ENCODE data around the gene DOCK4.

DOCK4 gene

GRCh38 chr7:111990643-111991042 is 215.6 kb downstream of the DOCK4 start:
- DNase-seq, result no peak

DNA sequence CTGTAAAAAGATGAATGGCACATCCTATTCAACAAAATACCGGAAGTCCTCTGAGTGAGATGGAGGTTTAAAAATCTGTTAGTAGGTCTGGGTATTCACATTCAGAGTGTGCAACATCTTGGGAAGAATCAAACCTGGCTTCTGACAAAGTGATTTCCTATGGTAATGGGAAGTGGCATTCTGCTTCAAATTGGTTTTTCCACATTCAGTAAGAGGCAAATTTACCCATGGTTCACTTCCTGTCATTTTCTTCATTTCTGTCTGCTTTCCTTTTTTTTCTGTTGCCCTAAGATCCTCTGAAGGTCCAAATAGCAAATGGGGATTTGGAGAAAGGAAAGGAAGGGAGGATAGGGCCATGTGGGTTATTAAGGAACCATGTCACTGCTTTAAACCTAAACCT is 218.3 kb downstream of the DOCK4 start:
- DNase-seq, result no peak

DNA sequence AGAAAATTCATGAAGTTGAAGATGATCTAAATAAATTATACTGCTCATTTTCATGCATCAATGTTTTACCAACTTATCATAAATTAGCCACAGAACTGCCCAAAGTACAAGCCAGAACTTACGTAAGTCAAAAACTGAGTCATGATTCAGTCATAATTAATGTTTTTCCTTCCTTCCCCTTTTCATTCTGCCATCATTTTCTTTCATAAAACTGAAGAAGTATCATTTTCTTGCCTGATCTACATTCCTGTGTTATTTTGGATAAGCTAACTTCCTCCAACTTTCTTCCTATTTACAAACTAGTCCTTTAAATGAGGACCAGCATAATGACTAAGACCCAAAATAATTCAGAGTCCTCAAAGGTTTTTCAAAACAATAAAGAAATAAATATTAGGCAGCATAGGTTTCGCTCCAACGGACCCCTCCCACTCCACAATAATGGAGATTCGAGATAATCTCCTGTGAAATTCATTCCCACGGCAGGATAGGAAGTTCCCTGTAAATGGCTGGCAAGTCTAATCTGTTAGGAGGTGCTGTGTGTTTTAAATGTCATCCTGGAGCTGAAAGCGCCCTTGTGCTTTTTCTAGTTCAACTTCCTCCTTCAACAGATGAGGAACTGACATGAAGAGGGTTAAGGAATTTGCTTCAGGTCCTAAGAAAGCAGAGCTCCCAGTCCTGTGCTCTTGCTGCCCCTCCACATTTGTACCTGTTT is 218.9 kb downstream of the DOCK4 start:
- DNase-seq, result no peak

DNA sequence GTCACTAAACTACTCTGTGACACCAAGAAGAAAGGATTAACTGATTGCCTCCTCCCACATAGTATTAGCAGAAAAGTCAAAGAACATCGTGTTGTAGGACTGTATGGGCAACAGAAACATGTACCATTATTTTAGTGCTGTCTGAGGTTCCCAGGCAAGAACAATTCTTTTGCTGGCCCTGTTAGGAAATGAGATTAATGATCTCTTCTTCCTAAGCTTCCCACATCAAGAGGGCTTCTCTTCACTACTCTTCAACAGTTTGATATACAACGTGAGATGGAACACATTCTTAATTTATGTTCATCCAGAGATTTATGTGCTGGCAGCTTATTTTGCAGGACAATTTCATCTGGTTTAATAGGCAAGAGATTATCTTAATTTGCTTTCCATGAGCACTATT is 219.6 kb downstream of the DOCK4 start:
- no peak for DNase-seq

DNA sequence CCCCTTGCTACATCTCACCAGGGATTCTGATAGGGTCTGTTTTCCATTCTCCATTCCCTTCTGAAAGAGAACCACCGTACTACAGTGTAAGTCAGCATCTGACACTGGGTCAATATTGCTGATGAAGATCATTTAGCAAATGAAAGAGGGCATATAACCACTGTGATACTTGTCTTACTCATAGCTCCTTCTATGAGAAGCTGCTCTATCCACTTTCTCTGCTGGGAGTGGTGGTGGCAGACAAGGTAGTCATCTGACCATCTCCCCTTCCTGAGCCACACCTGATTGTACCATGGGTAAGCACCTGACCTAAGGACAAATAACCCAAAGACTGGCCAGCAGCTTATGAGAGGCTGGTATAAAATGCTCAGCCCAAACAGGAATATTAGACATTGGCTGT is 220.4 kb downstream of the DOCK4 start:
- DNase-seq, result no peak

DNA sequence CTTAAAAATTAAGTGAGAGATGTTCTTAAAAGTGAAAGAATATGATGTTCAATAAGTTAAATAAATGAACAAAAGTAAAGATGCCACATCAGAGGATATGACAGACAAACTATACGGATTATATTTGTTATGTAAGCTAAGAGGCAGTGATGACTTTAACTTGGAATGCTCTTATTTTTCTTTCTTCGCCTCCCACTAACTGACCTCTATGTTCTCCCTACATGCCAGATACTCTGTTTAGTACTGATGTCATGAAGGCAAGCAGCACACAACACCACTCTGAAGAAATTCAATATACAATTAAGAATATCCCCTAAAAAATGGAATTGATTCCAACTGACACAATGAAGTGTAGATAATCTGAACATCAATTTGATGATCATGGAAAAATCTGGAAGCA is 223.4 kb downstream of the DOCK4 start:
- no peak for DNase-seq

GRCh38 chr7:111982133-111982532 is 224.1 kb downstream of the DOCK4 start:
- no peak for DNase-seq

DNA sequence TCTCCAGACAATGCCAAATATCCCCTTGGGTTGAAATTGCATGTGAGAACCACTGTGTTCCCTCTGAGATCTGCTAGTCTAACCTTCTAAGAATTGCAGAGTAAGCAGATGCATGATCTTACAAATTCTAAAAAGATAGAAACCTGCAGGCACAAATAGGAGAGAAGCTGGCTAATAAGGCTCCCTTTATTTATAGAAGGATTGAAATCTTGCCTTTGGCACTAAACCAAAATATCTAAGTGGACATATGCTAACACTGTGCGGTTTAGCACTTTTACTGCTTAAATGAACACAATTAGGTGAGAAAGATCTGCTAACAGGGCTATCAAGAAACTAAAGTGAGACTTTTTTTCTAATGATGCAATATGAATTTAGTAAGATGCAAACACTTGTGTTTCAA is 225.5 kb downstream of the DOCK4 start:
- DNase-seq, result no peak

DNA sequence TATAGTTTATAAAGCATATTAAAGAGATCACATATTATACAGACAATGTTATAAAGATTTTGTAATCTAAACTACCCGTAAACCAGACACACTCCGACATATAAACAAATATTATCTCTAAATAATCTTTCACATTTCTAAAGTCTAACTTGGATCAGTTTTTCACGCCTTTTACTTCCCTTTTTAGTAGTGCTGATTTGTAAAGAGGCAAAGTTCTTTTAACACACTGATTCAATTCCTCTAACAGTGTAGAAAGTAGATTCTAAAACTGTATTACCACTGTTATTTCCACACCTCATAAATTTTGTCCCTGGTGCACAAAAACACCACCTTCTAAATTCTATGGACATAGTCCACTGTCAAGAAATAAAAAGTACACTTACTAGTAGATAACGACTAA is 230.9 kb downstream of the DOCK4 start:
- no peak for DNase-seq

GRCh38 chr7:111960984-111961383 is 245.2 kb downstream of the DOCK4 start:
- no peak for DNase-seq

- no peak for DNase-seq
These were observed 247.3 kb downstream of the DOCK4 start for GRCh38 chr7:111958896-111959295.

DNA sequence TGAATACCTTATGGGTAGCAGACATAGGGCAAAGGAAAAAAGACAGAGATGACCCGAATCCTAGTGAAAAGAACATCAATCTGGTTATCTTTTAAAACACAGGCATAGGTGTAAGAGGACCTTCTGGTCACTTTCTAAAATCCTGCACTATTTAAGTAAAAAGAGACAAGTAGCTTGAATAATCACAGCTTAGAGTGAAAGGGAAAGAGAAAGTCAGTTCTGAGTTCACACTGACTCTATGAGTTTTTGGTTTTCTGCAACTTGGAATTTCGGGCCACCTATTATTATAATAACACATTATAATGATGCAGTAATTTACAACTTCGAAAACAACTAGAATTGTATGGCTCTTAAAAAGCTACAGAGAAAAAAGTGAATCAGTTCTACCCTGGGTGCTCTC is 247.8 kb downstream of the DOCK4 start:
- DNase-seq, result no peak

DNA sequence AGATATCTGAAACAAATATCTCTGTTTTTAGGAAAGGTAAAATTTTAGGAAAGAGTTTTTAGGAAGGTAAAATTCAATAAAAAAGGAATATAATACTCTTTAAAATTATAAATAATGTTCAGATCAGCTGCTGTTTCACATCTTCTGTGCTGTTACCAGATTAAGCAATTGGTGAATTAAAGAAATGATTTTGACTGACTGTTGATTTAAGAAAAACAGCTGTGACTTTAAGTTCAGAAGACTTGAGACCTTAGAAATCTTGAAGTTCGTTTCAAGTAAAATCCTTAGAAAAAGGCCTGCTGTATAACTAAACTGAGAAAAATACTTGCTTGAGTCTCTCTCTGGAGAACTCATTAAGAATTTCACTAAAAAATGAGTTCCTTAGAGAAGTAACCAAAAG is 250.6 kb downstream of the DOCK4 start:
- DNase-seq, result no peak

- DNase-seq, result no peak
These were observed 251.5 kb downstream of the DOCK4 start for GRCh38 chr7:111954474-111955381.

DNA sequence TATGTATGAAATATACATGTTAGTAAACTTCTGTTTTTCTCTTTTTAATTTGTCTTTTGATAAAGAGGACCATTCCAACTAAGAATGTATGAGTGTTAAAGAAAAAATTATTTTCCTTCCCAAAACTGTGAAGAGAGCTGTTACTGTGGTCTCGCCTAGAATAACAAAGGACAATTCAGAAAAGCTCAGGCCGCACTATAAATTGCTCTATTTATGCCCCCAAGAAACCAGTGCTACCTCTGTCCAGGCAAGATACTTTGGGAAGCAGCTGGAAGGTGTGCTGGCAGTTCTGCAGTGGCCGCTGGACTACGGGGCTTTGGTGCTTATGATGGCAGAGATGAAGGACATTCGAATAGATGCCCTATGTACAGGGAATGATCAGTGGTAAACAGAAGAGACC is 252.1 kb downstream of the DOCK4 start:
- no peak for DNase-seq

DNA sequence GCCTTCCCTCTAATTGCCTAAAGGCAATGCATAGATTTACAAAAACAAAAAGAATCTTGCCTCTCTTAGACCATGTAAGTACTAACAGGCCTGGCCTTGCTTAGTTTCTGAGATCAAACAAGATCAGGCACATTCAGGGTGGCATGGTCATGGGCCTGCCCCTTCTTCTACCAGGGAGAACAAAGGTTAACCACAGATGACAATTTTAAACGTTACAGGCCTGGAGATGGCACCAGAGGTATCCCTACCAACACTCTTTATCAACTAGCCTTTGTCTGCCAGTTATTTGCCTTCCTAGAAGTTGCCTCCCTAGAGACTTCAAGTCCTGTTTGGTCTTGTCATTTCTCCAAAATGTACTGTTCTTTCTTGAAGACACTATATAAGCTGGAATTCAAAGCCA is 252.6 kb downstream of the DOCK4 start:
- DNase-seq, result no peak

DNA sequence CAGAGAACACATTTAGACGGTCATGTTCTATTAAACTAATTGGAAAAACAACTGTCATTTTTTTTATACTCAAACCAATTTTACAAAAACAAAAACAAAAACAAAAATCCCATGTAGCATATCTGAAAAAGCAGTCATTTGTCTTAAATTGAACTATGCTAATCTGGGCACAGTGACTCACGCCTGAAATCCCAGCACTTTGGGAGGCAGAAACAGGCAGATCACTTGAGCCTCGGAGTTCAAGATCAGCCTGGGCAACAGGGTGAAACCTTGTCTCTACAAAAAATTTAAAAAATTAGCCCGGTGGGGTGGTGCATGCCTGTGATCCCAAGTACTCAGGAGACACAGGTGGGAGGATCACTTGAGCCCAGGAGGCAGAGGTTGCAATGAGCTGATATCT is 253.4 kb downstream of the DOCK4 start:
- DNase-seq, result no peak

GRCh38 chr7:111951052-111951451 is 255.1 kb downstream of the DOCK4 start:
- DNase-seq, result no peak

GRCh38 chr7:111942450-111943081 is 263.6 kb downstream of the DOCK4 start:
- DNase-seq, result no peak

DNA sequence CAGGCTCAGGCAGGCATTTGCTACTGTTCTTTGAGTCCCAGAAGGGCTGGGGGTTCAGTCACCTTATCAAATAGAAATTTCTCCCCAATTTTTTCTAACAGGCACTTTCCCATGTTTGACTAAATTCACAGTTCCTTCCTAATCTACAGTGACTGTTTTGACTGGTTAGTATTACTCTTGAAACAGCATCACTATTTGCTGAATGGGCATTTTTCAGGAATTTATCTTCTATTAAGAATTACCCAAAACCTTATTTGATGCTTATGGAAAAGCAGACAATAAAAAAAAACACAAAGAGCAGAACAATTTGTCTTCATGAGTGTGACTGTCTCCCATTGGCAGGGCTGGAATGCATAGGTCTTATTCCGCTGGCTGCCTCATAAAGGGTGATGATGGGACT is 269.0 kb downstream of the DOCK4 start:
- DNase-seq, result no peak

- DNase-seq, result no peak
These were observed 272.6 kb downstream of the DOCK4 start for GRCh38 chr7:111933609-111934008.

DNA sequence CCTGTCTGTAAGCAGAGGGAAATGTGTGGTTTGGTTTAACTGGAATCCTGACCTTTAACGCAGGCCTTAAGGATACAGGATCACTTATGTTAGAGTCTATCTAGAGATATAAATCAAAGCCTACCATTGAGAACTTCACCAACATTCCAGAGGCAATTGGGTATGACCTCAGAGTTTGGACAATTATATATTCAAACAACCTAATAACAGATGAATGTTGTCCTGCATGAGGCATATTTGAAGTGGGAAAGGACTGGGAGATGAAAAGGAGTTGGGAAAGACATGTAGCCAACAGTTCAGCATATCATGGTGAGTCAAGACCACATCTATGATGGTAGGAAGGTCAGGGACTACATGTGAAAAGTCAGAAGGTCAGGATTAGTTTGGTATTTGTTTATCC is 274.2 kb downstream of the DOCK4 start:
- DNase-seq, result no peak

DNA sequence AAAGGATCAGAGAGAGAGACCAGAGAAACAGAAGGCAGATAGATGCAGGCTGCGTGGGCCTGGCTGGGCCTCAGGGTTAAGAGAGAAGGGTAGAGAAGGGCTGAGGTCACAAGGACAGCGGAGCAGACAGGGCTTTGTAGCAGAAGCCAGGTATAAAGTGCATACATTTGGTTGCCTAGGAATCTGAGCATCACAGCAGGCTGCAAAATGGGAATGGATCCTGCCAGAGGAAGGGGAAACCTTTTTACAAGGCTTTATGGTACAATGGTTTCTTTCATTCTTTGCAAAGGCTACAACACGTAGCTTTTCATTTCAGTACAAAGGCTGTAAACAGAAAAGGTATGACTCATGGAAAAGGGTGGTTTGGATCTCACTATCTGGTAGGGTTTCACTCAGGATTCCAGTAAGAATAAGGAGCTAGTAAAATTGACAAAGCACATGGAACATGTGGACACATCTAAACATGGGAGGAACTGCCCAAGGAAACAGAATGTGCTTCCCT is 275.1 kb downstream of the DOCK4 start:
- DNase-seq, result no peak

- DNase-seq, result no peak
These were observed 276.9 kb downstream of the DOCK4 start for GRCh38 chr7:111929264-111929663.

Data from activated T-cell treated with anti-CD3 and anti-CD28 coated beads, Interleukin-2, amount 50 U/mL, for 1 hour (primary cell).